PC-9 (cell line): ENCODE data around the gene AGRN. TPM values are rescaled to one million over a fixed set of nuclear protein-coding genes. Genes with fewer than 3 reads are reported as not detected.

Source experiments
- BruUV-seq: library from RNA; stranded (reverse); fragments of 400-500 nt; replicated peaks from 2 replicates; lab custom pipeline; 2021; lab: Mats Ljungman, UMichigan
- CTCF ChIA-PET: fragments of 300-600 bp; sonication (Branson Sonifier 250); formaldehyde crosslinking; loops from one replicate; lab custom pipeline; 2022; ENCODE audit warnings: antibody characterized with exemption; lab: Charles Lee
- POLR2A ChIA-PET: fragments of 300-600 bp; sonication (Branson Sonifier 250); formaldehyde crosslinking; loops from one replicate; lab custom pipeline; 2022; ENCODE audit warnings: antibody characterized with exemption; ENCODE audit not compliant: unreplicated experiment; lab: Charles Lee
- DNase-seq, 2 experiments: peaks; one replicate each; pipeline versions ENCODE4 v3.0.0 to v3.0.0-alpha.2; 2015 to 2022; ENCODE audit warnings: mixed read lengths in 1 of 2
- H2AFZ ChIP-seq: fragments of 200-600 bp; sonication (generic); 2 replicates; pipeline ENCODE4 v1.8.1; 2017; ENCODE audit warnings: antibody characterized with exemption
- H3F3A ChIP-seq: fragments of 200-600 bp; sonication (generic); 2 replicates; pipeline ENCODE4 v1.8.1; 2017; ENCODE audit warnings: antibody characterized with exemption, mild to moderate bottlenecking, low read depth; ENCODE audit not compliant: insufficient read depth
- H3K27ac ChIP-seq: fragments of 200-600 bp; sonication (generic); 2 replicates; pipeline ENCODE4 v1.6.1; 2016; ENCODE audit warnings: mixed run types
- H3K27me3 ChIP-seq: fragments of 200-600 bp; sonication (generic); 2 replicates; pipeline ENCODE4 v1.6.1; 2016; ENCODE audit warnings: low read depth, mixed run types; ENCODE audit not compliant: insufficient read depth
- H3K36me3 ChIP-seq: fragments of 200-600 bp; sonication (generic); 2 replicates; pipeline ENCODE4 v1.6.1; 2016; ENCODE audit warnings: low read depth, mixed run types
- H3K4me1 ChIP-seq: fragments of 200-600 bp; sonication (generic); replicated peaks from 2 replicates; pipeline ENCODE4 v1.6.1; 2016; ENCODE audit warnings: mixed run types; ENCODE audit not compliant: insufficient read depth
- H3K4me2 ChIP-seq: fragments of 200-600 bp; sonication (generic); 2 replicates; pipeline ENCODE4 v1.6.1; 2017; ENCODE audit warnings: mixed run types
- H3K4me3 ChIP-seq: fragments of 200-600 bp; sonication (generic); 2 replicates; pipeline ENCODE4 v1.6.1; 2016; ENCODE audit warnings: mixed run types
- H3K79me2 ChIP-seq: fragments of 200-600 bp; sonication (generic); 2 replicates; pipeline ENCODE4 v1.6.1; 2017; ENCODE audit warnings: low read depth, mixed run types
- H3K9me2 ChIP-seq: fragments of 200-600 bp; sonication (generic); 2 replicates; pipeline ENCODE4 v1.8.1; 2017; ENCODE audit warnings: mild to moderate bottlenecking; ENCODE audit not compliant: insufficient read depth
- H3K9me3 ChIP-seq: fragments of 200-600 bp; sonication (generic); 2 replicates; pipeline ENCODE4 v1.8.1; 2016; ENCODE audit warnings: low read depth; ENCODE audit not compliant: insufficient read depth
- H4K20me1 ChIP-seq: fragments of 200-600 bp; sonication (generic); 2 replicates; pipeline ENCODE4 v1.8.1; 2017; ENCODE audit not compliant: insufficient read depth
- EZH2 ChIP-seq: fragments of 200-600 bp; sonication (generic); IDR thresholded peaks from 2 replicates; pipeline ENCODE4 v1.8.0; 2017; ENCODE audit warnings: antibody characterized with exemption, low read depth
- intact Hi-C: fragments of 100-400 bp; cut with micrococcal nuclease; formaldehyde crosslinking; loops from one replicate; pipeline ENCODE4 v1.10.0; 2022; ENCODE audit not compliant: unreplicated experiment
- total RNA-seq: library from RNA; stranded (reverse); gene quantifications from 2 replicates; pipeline ENCODE4 v1.2.3, GENCODE V29; 2021
- TF ChIP-seq, protein P1 (sequence below): fragments of 200-600 bp; sonication (generic); conservative IDR thresholded peaks from 2 replicates; pipeline ENCODE4 v1.6.1; 2017; ENCODE audit warnings: mixed run types, antibody characterized with exemption, mild to moderate bottlenecking, moderate library complexity

Gene AGRN
- total RNA-seq, 1 experiment from 2014 or later, result 278 TPM

DNA sequence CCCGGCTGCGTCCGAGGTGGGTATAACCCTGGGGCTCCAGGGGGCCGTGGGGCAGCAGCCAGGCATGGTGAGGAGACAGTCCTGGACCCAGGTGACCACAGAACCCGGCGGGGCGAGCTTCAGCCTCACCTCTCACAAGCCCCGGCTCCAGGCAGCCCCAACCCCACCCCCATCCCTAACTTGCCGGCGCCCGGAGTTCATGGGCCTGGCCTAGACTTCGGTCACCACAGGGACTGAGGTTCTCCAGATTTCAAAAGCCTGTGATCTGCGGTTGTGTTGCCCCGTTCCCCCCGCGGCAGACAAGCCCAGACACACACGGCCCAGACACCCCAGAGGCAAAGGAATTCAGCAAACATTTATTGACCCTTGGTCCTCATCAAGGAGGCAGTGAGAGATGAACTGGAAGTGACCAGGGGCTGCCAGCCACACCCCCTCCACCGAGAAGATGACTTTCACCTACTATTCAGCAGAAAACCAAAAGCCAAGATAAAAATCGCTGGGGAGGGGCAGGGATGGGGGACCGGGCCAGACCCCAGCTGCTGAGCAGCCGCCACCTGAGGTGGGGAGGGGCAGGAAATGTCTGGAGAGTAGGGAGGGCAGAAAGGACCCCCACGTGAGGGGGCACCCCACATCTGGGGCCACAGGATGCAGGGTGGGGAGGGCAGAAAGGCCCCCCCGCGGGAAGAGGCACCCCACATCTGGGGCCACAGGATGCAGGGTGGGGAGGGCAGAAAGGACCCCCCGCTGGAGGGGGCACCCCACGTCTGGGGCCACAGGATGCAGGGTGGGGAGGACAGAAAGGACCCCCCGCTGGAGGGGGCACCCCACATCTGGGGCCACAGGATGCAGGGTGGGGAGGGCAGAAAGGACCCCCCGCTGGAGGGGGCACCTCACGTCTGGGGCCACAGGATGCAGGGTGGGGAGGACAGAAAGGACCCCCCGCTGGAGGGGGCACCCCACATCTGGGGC lies 24.0 kb upstream of the AGRN start:
- no peak overlapping the region for H3K4me3 ChIP-seq
- peaks cover 11% of the 10 kb centered on the region for H4K20me1 ChIP-seq
- H3K36me3 ChIP-seq, result no peaks in the 10 kb centered on the region
- POLR2A ChIA-PET, result no interaction called here
- no peak for DNase-seq
- H3K79me2 ChIP-seq, result peaks cover 11% of the 10 kb centered on the region
- no TSS peak for BruUV-seq
- no peaks in the 10 kb centered on the region for H3K9me3 ChIP-seq
- CTCF ChIA-PET, result no interaction called here
- TF ChIP-seq, protein P1, sequence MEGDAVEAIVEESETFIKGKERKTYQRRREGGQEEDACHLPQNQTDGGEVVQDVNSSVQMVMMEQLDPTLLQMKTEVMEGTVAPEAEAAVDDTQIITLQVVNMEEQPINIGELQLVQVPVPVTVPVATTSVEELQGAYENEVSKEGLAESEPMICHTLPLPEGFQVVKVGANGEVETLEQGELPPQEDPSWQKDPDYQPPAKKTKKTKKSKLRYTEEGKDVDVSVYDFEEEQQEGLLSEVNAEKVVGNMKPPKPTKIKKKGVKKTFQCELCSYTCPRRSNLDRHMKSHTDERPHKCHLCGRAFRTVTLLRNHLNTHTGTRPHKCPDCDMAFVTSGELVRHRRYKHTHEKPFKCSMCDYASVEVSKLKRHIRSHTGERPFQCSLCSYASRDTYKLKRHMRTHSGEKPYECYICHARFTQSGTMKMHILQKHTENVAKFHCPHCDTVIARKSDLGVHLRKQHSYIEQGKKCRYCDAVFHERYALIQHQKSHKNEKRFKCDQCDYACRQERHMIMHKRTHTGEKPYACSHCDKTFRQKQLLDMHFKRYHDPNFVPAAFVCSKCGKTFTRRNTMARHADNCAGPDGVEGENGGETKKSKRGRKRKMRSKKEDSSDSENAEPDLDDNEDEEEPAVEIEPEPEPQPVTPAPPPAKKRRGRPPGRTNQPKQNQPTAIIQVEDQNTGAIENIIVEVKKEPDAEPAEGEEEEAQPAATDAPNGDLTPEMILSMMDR, result no peak
- TF ChIP-seq EZH2, result no peak
- H2AFZ ChIP-seq, result no peak overlapping the region
- no peaks in the 10 kb centered on the region for H3K9me2 ChIP-seq
- H3F3A ChIP-seq, result peaks cover 18% of the 10 kb centered on the region; the same call in 1 of the 2 replicates
- intact Hi-C loops, result no loop called here
- no peak overlapping the region for H3K4me2 ChIP-seq
- no peaks in the 10 kb centered on the region for H3K27me3 ChIP-seq
- no peak overlapping the region for H3K27ac ChIP-seq
- no peaks in the 10 kb centered on the region for H3K4me1 ChIP-seq

DNA sequence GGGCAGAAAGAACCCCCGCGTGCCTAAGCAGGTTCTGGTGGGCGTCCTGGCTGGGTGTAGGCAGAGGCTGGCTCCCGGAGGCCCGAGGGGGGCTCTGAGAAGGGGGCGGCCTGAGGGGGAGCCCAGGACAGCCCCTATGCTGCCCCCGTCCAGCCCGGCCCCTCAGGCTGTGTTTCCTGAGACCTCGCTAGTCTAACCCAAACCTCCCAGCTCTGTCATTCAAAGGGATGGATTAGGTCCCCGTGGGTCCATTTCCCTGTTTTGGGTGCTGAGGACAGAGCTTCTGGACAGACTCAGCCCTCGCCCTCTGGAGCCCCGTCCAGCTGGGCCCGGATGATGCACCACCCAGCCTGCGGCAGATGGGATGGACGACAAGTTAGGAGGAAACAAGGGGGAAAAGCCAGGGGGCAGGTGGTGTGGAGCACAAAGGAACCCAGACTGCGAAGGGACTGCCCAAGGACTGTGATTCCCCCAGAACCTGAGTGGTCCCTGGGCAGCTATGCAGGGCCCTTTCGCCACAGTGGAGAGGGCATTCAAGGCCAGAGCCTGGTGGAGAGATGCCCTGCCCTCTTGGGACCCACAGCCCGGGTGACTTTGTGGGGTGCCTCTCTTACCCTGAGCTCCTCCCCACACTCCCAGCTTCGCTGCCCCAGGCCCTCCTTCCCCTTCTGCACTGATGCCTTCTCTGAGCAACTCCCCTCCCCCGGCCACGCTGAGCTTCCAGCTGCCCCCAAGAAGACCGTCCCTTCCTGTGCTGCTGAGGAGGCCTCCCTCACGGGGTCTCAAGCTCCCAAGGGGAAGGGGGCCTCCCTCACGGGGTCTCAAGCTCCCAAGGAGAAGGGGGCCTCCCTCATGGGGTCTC lies 22.8 kb upstream of the AGRN start:
- no peak overlapping the region for H3K27ac ChIP-seq
- no peaks in the 10 kb centered on the region for H3K9me2 ChIP-seq
- no peaks in the 10 kb centered on the region for H3K9me3 ChIP-seq
- no peak overlapping the region for H2AFZ ChIP-seq
- ChIA-PET POLR2A (no interaction called here), CTCF (no interaction called here)
- no TSS peak for BruUV-seq
- peaks cover 20% of the 10 kb centered on the region; the same call in 1 of the 2 replicates for H3F3A ChIP-seq
- intact Hi-C loops, result no loop called here
- no peak for TF ChIP-seq EZH2
- TF ChIP-seq, protein P1, result no peak
- no peak for DNase-seq
- no peaks in the 10 kb centered on the region for H3K4me1 ChIP-seq
- H3K4me3 ChIP-seq, result no peak overlapping the region
- H4K20me1 ChIP-seq, result peaks cover 11% of the 10 kb centered on the region
- no peaks in the 10 kb centered on the region for H3K27me3 ChIP-seq
- no peaks in the 10 kb centered on the region for H3K36me3 ChIP-seq
- peaks cover 19% of the 10 kb centered on the region for H3K79me2 ChIP-seq
- H3K4me2 ChIP-seq, result no peak overlapping the region

DNA sequence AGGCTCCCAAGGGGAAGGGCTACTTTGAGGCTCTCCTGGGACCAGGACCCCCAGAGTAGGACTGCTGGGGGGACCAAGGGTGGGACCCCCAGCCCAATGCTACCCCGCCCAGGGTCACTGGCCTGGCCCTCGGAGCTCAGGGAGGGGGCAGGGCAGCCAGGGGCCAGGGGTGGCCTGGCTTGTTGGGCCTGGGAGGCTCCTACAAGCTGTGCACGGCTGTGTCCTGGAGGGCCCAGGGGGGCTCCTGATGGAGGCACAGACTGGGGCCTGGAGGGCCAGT lies 22.3 kb upstream of the AGRN start:
- no peaks in the 10 kb centered on the region for H3K9me2 ChIP-seq
- peaks cover 11% of the 10 kb centered on the region for H4K20me1 ChIP-seq
- H3K79me2 ChIP-seq, result peaks cover 24% of the 10 kb centered on the region
- ChIA-PET POLR2A (no interaction called here), CTCF (no interaction called here)
- no peaks in the 10 kb centered on the region for H3K4me1 ChIP-seq
- TF ChIP-seq EZH2, result no peak
- TF ChIP-seq, protein P1, result no peak
- no peak overlapping the region for H2AFZ ChIP-seq
- no peaks in the 10 kb centered on the region for H3K27me3 ChIP-seq
- H3F3A ChIP-seq, result peaks cover 24% of the 10 kb centered on the region; the same call in 1 of the 2 replicates
- DNase-seq, result no peak
- intact Hi-C loops, result no loop called here
- no peak overlapping the region for H3K27ac ChIP-seq
- no peak overlapping the region for H3K4me2 ChIP-seq
- BruUV-seq, result no TSS peak
- H3K36me3 ChIP-seq, result no peaks in the 10 kb centered on the region
- no peaks in the 10 kb centered on the region for H3K9me3 ChIP-seq
- no peak overlapping the region for H3K4me3 ChIP-seq
